ENCODE data around the gene C1orf159. TPM values are rescaled to one million over a fixed set of nuclear protein-coding genes. Genes with fewer than 3 reads are reported as not detected.

The C1orf159 gene
- total and polyA plus RNA-seq, 4 donors, result 9.5 to 19.2 (median 13.3) TPM

- no peak overlapping the region for H3K9ac ChIP-seq (ENCODE audit: insufficient read depth in 1 of 2, low read length in 2 of 2)
- peaks cover 0 to 2% (median 0%) of the 10 kb centered on the region in 4 donors for H3K9me3 ChIP-seq (ENCODE audit: control insufficient read depth in 4 of 4, insufficient read depth in 3 of 4, low read length in 3 of 4)
- no peak overlapping the region for H3K27ac ChIP-seq (ENCODE audit: low read depth in 1 of 2, low read length in 1 of 2)
- no peak for ATAC-seq (ENCODE audit: insufficient read depth, low FRiP score)
- WGBS, 2 donors, result 56 to 58% methylated on average over 38 to 40 of the region's 40 CpGs
- no peak for DNase-seq
- peaks cover 6 to 16% (median 12%) of the 10 kb centered on the region in 3 donors for H3K27me3 ChIP-seq (ENCODE audit: control insufficient read depth in 3 of 3, insufficient read depth in 3 of 3, low read length in 2 of 3)
- H3K4me3 ChIP-seq, result no peak overlapping the region
- H3K36me3 ChIP-seq (ENCODE audit: control insufficient read depth in 4 of 4, insufficient read depth in 4 of 4, low read length in 4 of 4), result no peaks in the 10 kb centered on the region
- TF ChIP-seq, protein P1, sequence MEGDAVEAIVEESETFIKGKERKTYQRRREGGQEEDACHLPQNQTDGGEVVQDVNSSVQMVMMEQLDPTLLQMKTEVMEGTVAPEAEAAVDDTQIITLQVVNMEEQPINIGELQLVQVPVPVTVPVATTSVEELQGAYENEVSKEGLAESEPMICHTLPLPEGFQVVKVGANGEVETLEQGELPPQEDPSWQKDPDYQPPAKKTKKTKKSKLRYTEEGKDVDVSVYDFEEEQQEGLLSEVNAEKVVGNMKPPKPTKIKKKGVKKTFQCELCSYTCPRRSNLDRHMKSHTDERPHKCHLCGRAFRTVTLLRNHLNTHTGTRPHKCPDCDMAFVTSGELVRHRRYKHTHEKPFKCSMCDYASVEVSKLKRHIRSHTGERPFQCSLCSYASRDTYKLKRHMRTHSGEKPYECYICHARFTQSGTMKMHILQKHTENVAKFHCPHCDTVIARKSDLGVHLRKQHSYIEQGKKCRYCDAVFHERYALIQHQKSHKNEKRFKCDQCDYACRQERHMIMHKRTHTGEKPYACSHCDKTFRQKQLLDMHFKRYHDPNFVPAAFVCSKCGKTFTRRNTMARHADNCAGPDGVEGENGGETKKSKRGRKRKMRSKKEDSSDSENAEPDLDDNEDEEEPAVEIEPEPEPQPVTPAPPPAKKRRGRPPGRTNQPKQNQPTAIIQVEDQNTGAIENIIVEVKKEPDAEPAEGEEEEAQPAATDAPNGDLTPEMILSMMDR (IDR thresholded peaks at IDR 0.05; ENCODE audit: control extremely low read depth, extremely low read depth), result no peak
- peaks cover 0 to 10% (median 0%) of the 10 kb centered on the region in 5 donors for H3K4me1 ChIP-seq (ENCODE audit: control insufficient read depth in 5 of 5, insufficient read depth in 5 of 5, low read length in 5 of 5)
Measured at GRCh38 chr1:1069711-1070676, 45.9 kb downstream of the C1orf159 start.

DNA sequence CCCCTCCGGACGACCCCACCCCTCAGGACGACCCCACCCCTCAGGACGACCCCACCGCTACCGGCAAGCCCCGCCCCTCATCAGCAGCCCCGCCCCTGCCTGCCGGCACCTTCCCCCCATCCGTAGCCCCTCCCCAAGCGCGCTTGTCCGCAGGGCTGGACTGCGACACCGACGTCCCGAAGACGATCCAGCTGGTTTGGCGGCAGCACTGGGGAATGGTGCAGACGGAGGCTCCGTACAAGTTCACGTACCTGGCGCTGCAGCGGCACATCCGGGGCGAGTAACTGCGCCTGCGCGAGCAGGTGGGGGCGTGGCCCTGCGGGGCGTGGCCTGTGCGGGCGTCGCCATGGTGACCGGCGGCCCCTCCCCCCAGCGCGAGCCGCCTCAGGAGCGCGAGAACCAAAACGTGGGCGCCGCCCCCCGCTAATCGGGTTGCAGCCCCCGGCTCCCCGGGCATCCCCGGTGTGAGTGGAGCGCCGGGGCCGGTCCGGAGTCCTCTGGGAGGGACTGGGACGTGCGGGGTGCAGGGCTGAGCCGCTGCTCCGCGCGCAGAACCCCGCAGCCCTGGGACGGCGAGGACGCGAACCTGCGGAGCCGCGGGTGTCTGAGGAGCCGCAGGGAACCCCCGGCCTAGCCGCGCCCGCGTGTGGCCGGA lies 46.7 kb downstream of the C1orf159 start:
- 3% methylated on average over 68 to 75 of the region's 75 CpGs for WGBS, 2 donors
- Histone ChIP-seq H3K9ac (ENCODE audit: insufficient read depth in 1 of 2, low read length in 2 of 2) (no peak overlapping the region), H3K4me1 (ENCODE audit: control insufficient read depth in 5 of 5, insufficient read depth in 5 of 5, low read length in 5 of 5) (peaks cover 0 to 10% (median 0%) of the 10 kb centered on the region in 5 donors), H3K4me3 (peak overlapping the region; percentile 29), H3K9me3 (ENCODE audit: control insufficient read depth in 4 of 4, insufficient read depth in 3 of 4, low read length in 3 of 4) (peaks cover 0 to 2% (median 0%) of the 10 kb centered on the region in 4 donors), H3K27me3 (ENCODE audit: control insufficient read depth in 3 of 3, insufficient read depth in 3 of 3, low read length in 2 of 3) (peaks cover 5 to 13% (median 12%) of the 10 kb centered on the region in 3 donors), H3K27ac (ENCODE audit: low read depth in 1 of 2, low read length in 1 of 2) (peak overlapping the region in 1 of 2 donors; percentile 76), H3K36me3 (ENCODE audit: control insufficient read depth in 4 of 4, insufficient read depth in 4 of 4, low read length in 4 of 4) (no peaks in the 10 kb centered on the region)
- TF ChIP-seq, protein P1 (IDR thresholded peaks at IDR 0.05; ENCODE audit: control extremely low read depth, extremely low read depth), result no peak
- ATAC-seq (ENCODE audit: insufficient read depth, low FRiP score), result peak; percentile 50
- peak; percentile 53 to 85 (median 66) for DNase-seq

DNA sequence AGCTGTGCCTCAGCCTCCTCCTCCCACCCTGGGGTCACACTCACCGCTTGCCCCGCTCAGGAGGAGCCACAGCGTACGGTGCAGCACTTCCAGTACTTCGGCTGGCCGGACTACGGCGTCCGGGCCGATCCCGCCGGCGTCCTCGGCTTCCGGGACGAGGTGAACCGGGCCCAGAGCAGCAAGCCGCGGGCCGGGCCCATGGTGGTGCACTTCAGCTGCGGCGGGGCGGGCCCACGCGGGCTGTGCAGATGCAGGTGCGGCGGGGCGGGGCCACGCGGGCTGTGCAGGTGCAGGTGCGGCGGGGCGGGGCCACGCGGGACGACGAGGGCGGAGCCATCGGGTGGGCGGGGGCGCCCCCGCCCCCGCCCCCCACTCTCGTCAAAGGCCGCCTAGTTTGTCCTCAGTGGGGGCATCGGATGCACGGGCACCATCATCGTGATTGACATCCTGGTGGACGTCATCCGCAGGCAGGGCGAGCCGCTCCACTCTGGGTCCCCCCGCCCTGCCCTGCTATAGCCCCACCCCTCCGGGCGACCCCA lies 47.3 kb downstream of the C1orf159 start:
- H3K9ac ChIP-seq (ENCODE audit: insufficient read depth in 1 of 2, low read length in 2 of 2), result no peak overlapping the region
- TF ChIP-seq, protein P1 (IDR thresholded peaks at IDR 0.05; ENCODE audit: control extremely low read depth, extremely low read depth), result no peak

More for the DNA sequence above, 47.3 kb downstream of the C1orf159 start:
- 1% methylated on average over 45 to 55 of the region's 55 CpGs for WGBS, 2 donors
- Histone ChIP-seq H3K9me3 (ENCODE audit: control insufficient read depth in 4 of 4, insufficient read depth in 3 of 4, low read length in 3 of 4) (peaks cover 0 to 2% (median 0%) of the 10 kb centered on the region in 4 donors), H3K36me3 (ENCODE audit: control insufficient read depth in 4 of 4, insufficient read depth in 4 of 4, low read length in 4 of 4) (no peaks in the 10 kb centered on the region), H3K4me3 (no peak overlapping the region), H3K27ac (ENCODE audit: low read depth in 1 of 2, low read length in 1 of 2) (peak overlapping the region in 1 of 2 donors; percentile 52), H3K27me3 (ENCODE audit: control insufficient read depth in 3 of 3, insufficient read depth in 3 of 3, low read length in 2 of 3) (peaks cover under 1 to 13% (median 13%) of the 10 kb centered on the region in 3 donors), H3K4me1 (ENCODE audit: control insufficient read depth in 5 of 5, insufficient read depth in 5 of 5, low read length in 5 of 5) (peaks cover 0 to 11% (median 1%) of the 10 kb centered on the region in 5 donors)
- DNase-seq, result no peak
- peak; percentile 54 for ATAC-seq (ENCODE audit: insufficient read depth, low FRiP score)
